Body of pancreas (tissue), 4 donors: ENCODE results near the gene WRAP73.

ENCODE experiments used
- CTCF ChIP-seq, 7 experiments: fragments of 450-650 bp in 4 of 7; fragments of 200-600 bp in 3 of 7; sonication (generic) in 3 of 7; IDR thresholded peaks; one replicate each; pipeline ENCODE4 v1.5.1; 2016 to 2019; ENCODE audit warnings: antibody characterized with exemption in 7 of 7
- POLR2A ChIP-seq, 3 donors: fragments of 450-650 bp; IDR thresholded peaks; one replicate each; pipeline ENCODE4 v1.6.1; 2016; ENCODE audit warnings: antibody characterized with exemption in 3 of 3, mild to moderate bottlenecking in 2 of 3

- TF ChIP-seq CTCF (IDR thresholded peaks at IDR 0.05) (no peak), POLR2A (IDR thresholded peaks at IDR 0.05) (no peak)
Observed at GRCh38 chr1:3598051-3598491, 51.8 kb downstream of the WRAP73 start.
